SHP77 (cell line): ENCODE measurements around the gene PHLDB3.
"Not testable (repeated sequence)": the region's sequence is repeated elsewhere in the genome, so short reads cannot be mapped to it uniquely, and the experiment has no call there.

Source experiments
- DNase-seq, 2 experiments: peaks; one replicate each; lab custom pipeline; 2025; lab: John Stamatoyannopoulos, UW

Gene PHLDB3

GRCh38 chr19:43527860-43528622 is 23.5 kb upstream of the PHLDB3 start:
- peak; percentile 34 to 53 for DNase-seq

DNA sequence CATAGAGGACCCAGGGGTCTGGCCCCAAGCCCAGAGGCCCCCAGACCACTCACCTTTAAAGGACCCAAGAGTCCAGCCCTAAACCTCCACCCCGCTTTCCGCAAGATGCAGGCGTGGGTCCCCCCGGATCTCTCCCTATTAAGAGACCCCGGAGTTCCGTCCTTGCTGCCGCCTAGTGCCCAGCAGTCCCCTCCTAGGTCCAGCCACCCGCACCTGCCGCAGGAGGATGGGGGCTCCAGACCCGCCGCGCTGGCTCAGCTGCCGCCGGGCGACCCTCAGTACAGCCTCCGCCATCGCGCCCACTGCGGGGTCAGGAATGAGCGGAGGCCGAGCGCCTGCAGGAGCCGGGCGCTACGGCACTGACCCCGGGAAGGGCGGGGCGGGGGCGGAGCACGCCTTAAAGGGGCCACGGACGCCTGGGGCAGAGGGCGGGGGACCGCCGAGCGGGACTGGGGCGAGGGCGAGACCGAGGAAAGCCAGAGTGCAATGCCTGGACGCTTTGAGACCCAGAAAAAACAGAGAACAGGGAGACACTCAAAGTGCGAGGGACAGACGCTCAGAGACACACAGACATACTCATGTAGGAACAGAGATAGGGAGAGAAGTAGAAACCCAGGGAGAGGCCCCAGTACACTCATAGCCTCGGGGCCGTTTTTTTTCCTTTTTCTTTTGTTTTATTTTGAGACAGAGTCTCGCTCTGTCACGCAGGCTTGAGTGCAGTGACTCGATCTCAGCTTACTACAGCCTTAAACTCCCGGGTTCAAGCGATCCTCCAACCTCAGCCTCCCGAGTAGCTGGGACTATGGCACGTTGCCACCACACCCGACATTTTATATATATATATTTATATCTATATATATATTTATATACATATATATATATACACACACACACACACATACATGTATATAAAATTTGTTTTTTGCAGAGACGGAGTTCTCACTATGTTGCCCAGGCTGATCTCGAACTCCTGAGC is 22.6 kb upstream of the PHLDB3 start, which contains the start of gene ETHE1:
TSS of gene ETHE1 (minus strand) at position 318 of the 976 bp plus-strand sequence. CDS start at position 294, 24 bp downstream.
- DNase-seq, result peak; percentile 39 to 70

DNA sequence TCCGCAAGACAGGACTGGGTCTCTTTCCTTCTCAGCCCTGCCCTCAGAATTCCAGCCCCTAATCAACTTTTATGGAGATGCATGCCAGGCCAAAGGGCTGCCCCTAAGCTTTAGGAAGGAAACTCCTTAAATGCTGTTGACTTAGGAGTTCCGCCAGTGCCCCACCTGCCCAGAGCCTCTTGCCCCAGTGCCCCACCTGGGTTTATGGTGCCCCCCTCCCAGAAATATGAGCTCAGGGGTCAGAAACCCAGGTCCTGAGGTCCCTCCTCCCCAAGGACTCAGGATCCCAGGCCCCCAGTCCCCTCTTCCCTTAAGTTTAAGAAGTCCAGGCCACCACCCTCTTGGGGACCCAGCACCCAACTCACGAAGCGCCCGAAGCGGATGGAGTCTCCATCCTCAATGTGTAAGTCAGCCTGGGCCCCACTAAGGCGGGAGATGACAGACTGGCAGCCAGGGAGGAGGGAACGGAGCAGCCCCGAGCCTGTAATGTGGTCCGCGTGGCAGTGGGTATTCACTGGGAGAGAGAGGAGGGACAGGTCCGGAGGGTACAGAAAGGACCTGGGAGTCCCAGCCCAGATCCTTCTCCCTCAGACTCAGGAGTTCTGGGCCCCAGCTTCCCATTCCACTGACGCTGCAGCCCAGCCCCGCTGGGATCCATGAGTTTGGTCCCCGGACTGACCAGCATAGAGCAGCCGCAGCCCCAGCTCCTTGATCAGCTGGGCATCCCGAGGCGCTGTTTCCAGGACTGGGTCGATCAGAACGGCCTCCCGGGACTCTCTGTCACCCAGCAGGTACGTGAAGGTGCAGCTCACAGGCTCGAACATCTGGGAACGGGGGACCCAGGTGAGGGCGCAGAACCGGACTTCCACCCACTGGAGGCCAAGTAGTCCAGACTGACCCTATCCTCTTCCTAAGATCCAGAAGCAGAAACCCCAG is 21.6 kb upstream of the PHLDB3 start:
- DNase-seq, result peak in 1 of 2 experiments; percentile 4

GRCh38 chr19:43524922-43525835 is 20.6 kb upstream of the PHLDB3 start:
- peak; percentile 16 to 51 for DNase-seq

DNA sequence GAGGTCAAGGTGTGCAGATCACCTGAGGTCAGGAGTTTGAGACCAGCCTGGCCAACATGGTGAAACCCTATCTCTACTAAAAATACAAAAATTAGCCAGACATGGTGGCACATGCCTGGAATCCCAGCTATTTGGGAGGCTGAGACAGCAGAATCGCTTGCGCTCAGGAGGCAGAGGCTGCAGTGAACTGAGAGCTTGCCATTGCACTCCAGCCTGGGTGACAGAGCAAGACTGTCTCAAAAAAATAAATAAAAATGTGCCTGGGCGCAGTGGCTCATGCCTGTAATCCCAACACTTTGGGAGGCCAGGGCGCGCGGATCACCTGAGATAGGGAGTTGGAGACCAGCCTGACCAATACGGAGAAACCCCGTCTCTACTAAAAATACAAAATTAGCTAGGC is 19.1 kb upstream of the PHLDB3 start:
- DNase-seq, result not testable (repeated sequence)

DNA sequence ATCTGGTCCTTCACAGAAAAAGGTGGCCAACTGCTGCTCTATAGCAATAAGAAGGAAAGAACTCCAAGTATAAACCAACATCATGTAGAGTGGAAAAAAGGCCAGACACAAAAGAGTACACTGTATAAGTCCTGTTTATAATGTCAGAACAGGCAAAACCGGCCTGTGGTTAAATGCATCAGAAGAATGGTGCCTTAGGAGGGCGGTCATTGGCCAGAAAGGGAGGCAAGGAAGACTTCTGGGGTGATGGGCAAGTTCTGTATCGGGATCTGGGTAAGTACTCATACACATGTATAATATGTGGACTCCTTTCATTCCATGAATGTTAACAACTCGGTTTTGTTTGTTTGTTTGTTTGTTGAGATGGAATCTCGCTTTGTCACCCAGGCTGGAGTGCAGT is 18.4 kb upstream of the PHLDB3 start:
- DNase-seq, result no peak

DNA sequence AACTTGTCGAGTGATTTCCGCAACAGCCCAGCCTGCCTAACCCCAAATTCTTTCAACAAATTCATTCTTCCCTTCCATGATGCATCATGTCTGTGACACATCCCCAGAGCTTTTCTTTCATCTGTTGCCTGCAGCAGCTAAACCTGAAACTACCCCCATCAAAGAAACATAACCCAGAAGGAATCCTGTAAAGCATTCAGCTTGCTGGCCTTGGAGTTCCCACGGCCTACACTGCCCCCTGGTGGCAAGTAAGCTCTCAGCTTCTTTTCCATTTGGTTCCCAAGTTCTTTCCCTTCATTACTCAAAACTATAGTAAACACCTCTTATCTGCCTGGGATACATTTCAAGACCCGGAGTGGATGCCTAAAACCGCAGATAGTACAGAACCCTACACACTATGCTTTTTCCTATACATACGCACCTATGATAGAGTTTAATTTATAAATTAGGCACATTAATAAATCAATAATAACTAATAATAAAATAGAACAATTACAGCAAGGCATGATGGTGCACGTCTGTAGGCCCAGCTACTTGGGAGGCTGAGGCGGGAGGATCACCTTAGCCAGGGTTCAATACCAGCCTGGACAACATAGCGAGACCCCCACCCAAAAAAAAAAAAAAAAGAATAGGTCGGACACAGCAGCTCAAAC is 15.0 kb upstream of the PHLDB3 start:
- DNase-seq, result peak; percentile 63 to 74

GRCh38 chr19:43518051-43518450 is 13.5 kb upstream of the PHLDB3 start:
- DNase-seq, result no peak

DNA sequence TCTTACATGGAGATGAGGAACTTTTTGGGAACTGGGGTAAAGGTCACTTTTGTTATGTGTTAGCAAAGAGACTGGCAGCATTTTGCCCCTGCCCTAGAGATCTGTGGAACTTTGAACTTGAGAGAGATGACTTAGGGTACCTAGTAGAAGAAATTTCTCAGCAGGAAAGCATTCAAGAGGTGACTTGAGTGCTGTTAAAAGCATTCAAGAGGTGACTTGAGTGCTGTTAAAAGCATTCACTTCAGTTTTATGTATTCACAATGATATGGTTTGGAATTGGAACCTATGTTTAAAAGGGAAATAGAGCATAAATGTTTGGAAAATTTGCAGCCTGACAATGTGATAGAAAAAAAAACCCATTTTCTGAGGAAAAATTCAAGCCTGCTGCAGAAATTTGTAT is 7.9 kb upstream of the PHLDB3 start:
- DNase-seq, result not testable (repeated sequence)

- no peak for DNase-seq
These were observed 6.8 kb upstream of the PHLDB3 start for GRCh38 chr19:43511324-43511723.

DNA sequence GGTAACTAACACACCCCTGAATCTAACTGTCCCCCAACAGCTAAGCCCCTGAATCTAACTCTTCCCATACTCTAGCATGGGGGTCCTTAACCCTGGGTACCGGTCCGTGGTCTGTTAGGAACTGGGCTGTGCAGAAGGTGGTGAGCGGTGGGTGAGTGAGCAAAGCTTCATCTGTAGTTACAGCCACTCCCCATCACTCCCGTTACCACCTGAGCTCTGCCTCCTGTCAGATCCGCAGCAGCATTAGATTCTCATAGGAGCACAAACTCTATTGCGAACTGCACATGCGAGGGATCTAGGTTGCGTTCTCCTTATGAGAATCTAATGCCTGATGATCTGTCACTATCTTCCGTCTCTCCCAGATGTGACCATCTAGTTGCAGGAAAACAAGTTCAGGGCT is 6.2 kb upstream of the PHLDB3 start:
- no peak for DNase-seq

DNA sequence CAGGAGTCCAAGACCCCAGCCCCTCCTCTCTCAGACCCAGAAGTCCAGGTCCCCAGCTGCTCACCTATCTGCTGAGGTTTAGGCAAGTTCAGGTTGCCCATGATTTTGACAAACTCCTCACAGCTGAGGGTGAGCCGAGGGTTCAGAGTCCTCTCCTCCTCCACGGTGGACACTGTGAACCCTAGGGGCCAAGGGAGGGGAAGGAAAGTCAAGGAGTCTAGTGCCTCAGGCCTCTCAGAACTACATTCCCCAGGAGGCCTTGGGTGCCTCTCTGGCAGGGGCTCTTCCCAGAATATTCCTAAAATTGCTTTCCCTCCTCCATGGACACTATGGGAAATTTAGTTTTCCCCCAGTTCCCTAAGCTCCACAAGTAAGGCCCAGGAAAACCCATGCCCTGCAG is 3.3 kb upstream of the PHLDB3 start:
- DNase-seq, result no peak

DNA sequence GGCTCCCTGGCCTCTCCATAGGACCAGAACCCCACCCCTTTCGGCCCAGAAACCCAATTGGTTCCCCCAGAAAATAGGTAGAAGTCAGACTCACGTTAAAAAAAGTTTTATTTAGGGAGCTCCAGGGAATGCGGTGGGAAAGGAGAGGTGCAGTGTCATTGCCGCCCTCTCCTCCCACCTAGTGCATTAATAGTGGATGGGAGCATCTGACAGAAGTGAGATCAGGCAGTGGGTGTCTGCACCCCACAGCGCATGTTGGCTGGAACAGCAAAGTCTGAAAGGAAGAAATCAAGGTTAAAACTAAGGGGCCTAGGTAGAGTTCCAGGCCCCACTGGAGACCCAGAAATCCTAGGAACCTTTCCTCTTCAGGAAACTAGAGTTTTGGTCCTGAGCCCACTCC is 2.1 kb upstream of the PHLDB3 start:
- no peak for DNase-seq

- no peak for DNase-seq
These were observed 1.4 kb upstream of the PHLDB3 start for GRCh38 chr19:43505941-43506340.

DNA sequence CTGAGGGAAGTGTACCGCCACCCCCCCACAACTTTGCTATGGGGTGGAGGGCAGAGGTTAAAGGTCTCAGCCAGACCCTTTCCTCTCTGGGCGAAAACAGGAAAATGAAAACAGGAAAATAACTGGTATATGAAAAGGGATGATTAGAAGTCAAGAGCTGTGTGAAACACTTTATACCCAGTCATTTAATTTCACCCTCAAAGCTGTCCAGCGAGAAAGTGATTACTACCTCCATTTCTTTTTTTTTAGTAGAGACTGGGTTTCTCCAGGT is 575 bp upstream of the PHLDB3 start:
- DNase-seq, result no peak

GRCh38 chr19:43503501-43504425 is 783 bp downstream of the PHLDB3 start:
- DNase-seq, result peak; percentile 92 to 94

DNA sequence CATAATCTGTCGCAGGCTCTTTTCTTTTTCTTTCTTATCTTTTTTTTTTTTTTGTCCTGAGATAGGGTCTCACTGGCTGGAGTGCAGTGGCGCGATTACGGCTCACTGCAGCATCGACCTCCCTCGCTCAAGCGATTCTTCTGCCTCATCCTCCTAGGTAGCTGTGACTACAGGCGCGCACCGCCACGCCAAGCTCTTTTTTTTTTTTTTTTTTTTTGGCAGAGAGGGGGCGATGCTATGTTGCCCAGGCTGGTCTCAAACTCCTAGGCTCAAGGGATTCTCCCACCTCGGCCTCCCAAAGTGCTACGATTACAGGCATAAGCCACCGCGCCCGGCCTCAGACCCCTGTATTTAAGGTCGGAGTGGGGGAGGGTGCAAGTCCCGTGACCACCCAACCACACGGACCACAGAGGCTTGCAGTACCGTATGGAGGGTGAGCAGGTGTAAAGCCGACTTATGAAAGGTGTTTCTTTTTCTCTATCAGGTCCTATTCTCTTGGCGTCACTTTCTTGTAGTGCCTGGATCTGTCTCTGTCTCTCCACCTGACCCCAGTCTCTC is 2.0 kb downstream of the PHLDB3 start:
- DNase-seq, result no peak

DNA sequence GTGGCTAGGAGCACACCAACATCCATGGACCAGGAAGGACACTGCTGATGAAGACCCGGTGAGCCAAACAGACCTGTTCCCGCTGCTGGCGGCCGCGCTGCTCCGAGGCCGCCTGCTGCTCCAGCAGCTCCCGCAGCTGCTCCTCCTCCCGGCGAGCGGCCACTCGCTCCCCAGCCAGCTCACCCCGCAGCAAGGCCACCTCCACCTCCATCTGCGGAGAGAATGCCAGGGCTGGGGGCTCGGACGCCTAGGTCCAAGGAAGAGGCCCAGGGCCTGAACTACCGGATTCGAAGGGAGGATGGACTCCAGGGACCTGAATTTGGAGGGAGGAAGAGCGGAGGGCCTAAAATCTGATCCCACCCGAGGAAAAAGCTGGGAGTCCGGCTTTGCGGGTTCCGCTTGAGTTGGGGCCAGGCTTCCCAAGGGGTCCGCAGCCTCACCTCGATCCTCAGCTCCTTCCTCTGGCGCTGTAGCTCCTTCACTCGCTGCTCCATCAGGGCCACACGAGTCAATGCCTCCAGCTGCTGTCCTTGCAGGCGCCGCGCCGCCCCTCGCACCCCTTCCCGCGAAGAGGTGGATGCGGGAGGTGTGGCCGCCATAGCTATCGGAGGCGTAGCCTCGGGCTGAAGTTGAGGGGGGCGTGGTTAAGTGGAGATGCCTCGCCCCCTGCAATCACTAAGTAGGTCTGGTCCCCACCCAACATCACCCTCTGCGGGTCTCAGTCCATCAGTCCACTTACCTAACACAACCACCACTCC is 2.7 kb downstream of the PHLDB3 start:
- DNase-seq, result no peak
